Smooth muscle cell (in vitro differentiated cells): ENCODE data around the gene LAMB2. TPM values are rescaled to one million over a fixed set of nuclear protein-coding genes. Genes with fewer than 3 reads are reported as not detected.

Source experiments
- DNase-seq: peaks from one replicate; lab custom pipeline; 2025; ENCODE audit not compliant: unreplicated experiment; lab: John Stamatoyannopoulos, UW
- H2AFZ ChIP-seq: fragments of 200-600 bp; sonication (generic); 2 replicates; pipeline ENCODE4 v1.6.0; 2016; ENCODE audit warnings: antibody characterized with exemption, low read depth, mild to moderate bottlenecking
- H3F3A ChIP-seq: fragments of 200-600 bp; sonication (generic); 2 replicates; pipeline ENCODE4 v1.6.0; 2017; ENCODE audit warnings: antibody characterized with exemption, low read depth
- H3K27ac ChIP-seq: fragments of 200-600 bp; sonication (generic); 2 replicates; pipeline ENCODE4 v1.5.1; 2016; ENCODE audit warnings: low read depth, mild to moderate bottlenecking
- H3K27me3 ChIP-seq: fragments of 200-600 bp; sonication (generic); 2 replicates; pipeline ENCODE4 v1.6.1; 2016; ENCODE audit warnings: low read depth, mild to moderate bottlenecking
- H3K36me3 ChIP-seq: fragments of 200-600 bp; sonication (generic); 2 replicates; pipeline ENCODE4 v1.5.1; 2016; ENCODE audit warnings: low read depth
- H3K4me1 ChIP-seq: fragments of 200-600 bp; sonication (generic); 2 replicates; pipeline ENCODE4 v1.5.1; 2016; ENCODE audit warnings: low read depth
- H3K4me2 ChIP-seq: fragments of 200-600 bp; sonication (generic); 2 replicates; pipeline ENCODE4 v1.6.0; 2016; ENCODE audit warnings: mild to moderate bottlenecking
- H3K4me3 ChIP-seq: fragments of 200-600 bp; sonication (generic); 2 replicates; pipeline ENCODE4 v1.5.1; 2016; ENCODE audit warnings: mild to moderate bottlenecking
- H3K79me2 ChIP-seq: fragments of 200-600 bp; sonication (generic); 2 replicates; pipeline ENCODE4 v1.6.0; 2016; ENCODE audit warnings: low read depth, mild to moderate bottlenecking
- H3K9ac ChIP-seq: fragments of 200-600 bp; sonication (generic); 2 replicates; pipeline ENCODE4 v1.6.0; 2016; ENCODE audit warnings: low read depth
- H3K9me3 ChIP-seq: fragments of 200-600 bp; sonication (generic); replicated peaks from 2 replicates; pipeline ENCODE4 v1.5.1; 2016; ENCODE audit warnings: low read depth
- H4K20me1 ChIP-seq: fragments of 200-600 bp; sonication (generic); 2 replicates; pipeline ENCODE4 v1.6.0; 2016; ENCODE audit warnings: low read depth
- WGBS: methylation state at CpG from one replicate; pipeline ENCODE4 v1.1.7; 2016; ENCODE audit warnings: low lambda C conversion rate; 5-methylcytosine and 5-hydroxymethylcytosine counted together
- polyA plus RNA-seq: library from polyadenylated mRNA; unstranded; fragments of >200 nt; fragmentation: Nextera tagmentation; extraction: Ambion mirVana; gene quantifications from 2 replicates; pipeline ENCODE4 v1.2.1, GENCODE V29; 2016
- total RNA-seq: library from RNA; depleted of rRNA; stranded (reverse); fragments of >200 nt; gene quantifications from 2 replicates; pipeline ENCODE4 v1.2.3, GENCODE V29; 2014
- TF ChIP-seq, protein P1 (sequence below): fragments of 200-600 bp; sonication (generic); IDR thresholded peaks from 2 replicates; pipeline ENCODE4 v1.5.1; 2017; ENCODE audit warnings: borderline replicate concordance, mild to moderate bottlenecking, antibody characterized with exemption; ENCODE audit not compliant: insufficient read depth, poor library complexity, severe bottlenecking

Gene LAMB2
- total and polyA plus RNA-seq, 2 experiments from 2014 or later, result 456 to 503 TPM

DNA sequence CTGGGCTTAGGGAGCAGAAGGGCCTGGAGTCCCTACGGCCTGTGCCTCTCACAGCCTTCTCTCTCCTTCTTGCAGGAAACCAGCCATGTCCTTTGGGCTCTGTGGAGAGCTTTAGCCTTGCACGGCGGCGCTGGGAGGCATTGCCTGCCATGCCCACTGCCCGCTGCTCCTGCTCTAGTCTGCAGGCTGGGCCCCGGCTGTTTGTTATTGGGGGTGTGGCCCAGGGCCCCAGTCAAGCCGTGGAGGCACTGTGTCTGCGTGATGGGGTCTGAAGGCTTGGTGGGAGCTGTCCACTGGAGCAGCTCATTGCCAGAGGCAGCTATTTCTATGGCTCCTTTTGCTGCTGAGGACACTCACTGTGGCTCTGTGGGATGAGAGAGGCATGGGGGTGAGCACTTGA, 42.7 kb upstream of the LAMB2 start:
- Histone ChIP-seq H3F3A (no peaks in the 10 kb centered on the region), H3K4me3 (no peak overlapping the region), H3K4me1 (peaks cover 28% of the 10 kb centered on the region), H4K20me1 (no peaks in the 10 kb centered on the region), H3K27ac (no peak overlapping the region), H3K79me2 (peaks cover 23% of the 10 kb centered on the region), H3K4me2 (no peak overlapping the region), H3K9me3 (no peaks in the 10 kb centered on the region), H2AFZ (no peak overlapping the region), H3K9ac (no peak overlapping the region), H3K36me3 (no peaks in the 10 kb centered on the region), H3K27me3 (no peaks in the 10 kb centered on the region)
- 96% methylated on average over 8 of the region's 8 CpGs for WGBS
- TF ChIP-seq, protein P1, sequence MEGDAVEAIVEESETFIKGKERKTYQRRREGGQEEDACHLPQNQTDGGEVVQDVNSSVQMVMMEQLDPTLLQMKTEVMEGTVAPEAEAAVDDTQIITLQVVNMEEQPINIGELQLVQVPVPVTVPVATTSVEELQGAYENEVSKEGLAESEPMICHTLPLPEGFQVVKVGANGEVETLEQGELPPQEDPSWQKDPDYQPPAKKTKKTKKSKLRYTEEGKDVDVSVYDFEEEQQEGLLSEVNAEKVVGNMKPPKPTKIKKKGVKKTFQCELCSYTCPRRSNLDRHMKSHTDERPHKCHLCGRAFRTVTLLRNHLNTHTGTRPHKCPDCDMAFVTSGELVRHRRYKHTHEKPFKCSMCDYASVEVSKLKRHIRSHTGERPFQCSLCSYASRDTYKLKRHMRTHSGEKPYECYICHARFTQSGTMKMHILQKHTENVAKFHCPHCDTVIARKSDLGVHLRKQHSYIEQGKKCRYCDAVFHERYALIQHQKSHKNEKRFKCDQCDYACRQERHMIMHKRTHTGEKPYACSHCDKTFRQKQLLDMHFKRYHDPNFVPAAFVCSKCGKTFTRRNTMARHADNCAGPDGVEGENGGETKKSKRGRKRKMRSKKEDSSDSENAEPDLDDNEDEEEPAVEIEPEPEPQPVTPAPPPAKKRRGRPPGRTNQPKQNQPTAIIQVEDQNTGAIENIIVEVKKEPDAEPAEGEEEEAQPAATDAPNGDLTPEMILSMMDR, result no peak
- DNase-seq, result no peak

DNA sequence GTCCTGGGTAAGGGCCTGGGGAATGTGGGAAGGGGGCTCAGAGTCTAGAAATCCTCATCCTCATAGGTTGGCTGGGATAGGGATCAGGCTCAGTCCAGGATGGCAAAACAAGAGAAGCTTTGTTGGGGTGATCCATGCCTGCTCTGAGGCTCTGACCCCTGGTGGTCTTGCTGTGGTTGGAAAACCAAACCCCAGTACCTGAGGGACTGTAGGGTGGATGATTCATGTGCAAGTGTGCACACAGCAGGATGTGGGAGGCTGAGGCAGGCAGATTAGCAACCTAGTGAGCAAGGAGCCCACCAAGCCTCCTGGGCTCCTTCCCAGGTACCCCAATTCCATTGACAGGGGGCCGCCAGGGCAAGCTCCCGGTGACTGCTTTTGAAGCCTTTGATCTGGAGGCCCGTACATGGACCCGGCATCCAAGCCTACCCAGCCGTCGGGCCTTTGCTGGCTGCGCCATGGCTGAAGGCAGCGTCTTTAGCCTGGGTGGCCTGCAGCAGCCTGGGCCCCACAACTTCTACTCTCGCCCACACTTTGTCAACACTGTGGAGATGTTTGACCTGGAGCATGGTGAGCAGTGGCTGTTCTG, 41.6 kb upstream of the LAMB2 start:
- peak overlapping the region; percentile 54 for H3K27ac ChIP-seq

DNA sequence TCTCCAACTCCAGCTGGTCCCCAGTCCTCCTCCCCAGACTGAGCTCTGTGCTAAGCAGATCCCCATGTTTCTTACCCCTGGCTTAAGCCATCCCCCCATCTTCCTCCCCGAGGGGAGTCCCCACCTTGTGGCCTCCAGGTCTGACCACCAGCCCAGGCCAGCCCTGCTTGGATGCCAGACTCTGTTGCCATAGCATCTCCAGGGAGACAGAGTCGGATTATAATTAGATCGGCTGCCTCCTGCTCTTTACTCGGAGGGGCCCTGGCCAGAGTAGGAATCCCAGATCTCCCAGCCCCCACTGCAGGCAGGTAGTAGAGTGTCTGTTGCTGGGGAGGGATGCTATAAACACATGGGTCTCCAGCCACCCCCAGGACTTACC, 40.9 kb upstream of the LAMB2 start:
- no peak overlapping the region for H3K4me3 ChIP-seq
- 30% methylated on average over 4 of the region's 4 CpGs for WGBS
- TF ChIP-seq, protein P1, result no peak
- peak overlapping the region; percentile 63 for H3K9ac ChIP-seq
- H3K36me3 ChIP-seq, result no peaks in the 10 kb centered on the region
- peak overlapping the region; percentile 54 for H3K27ac ChIP-seq
- peaks cover 28% of the 10 kb centered on the region for H3K4me1 ChIP-seq
- DNase-seq, result no peak
- H3K79me2 ChIP-seq, result peaks cover 23% of the 10 kb centered on the region
- H3F3A ChIP-seq, result no peaks in the 10 kb centered on the region
- H2AFZ ChIP-seq, result no peak overlapping the region
- H4K20me1 ChIP-seq, result no peaks in the 10 kb centered on the region
- H3K27me3 ChIP-seq, result no peaks in the 10 kb centered on the region
- no peaks in the 10 kb centered on the region for H3K9me3 ChIP-seq
- peak overlapping the region; percentile 95 for H3K4me2 ChIP-seq

More for the DNA sequence above, 41.6 kb upstream of the LAMB2 start:
- DNase-seq, result no peak
- Histone ChIP-seq H2AFZ (no peak overlapping the region), H3K4me3 (no peak overlapping the region), H3K79me2 (peaks cover 23% of the 10 kb centered on the region), H3K4me2 (peak overlapping the region; percentile 95), H3K9me3 (no peaks in the 10 kb centered on the region), H4K20me1 (no peaks in the 10 kb centered on the region), H3F3A (no peaks in the 10 kb centered on the region), H3K27me3 (no peaks in the 10 kb centered on the region), H3K9ac (peak overlapping the region; percentile 63), H3K36me3 (no peaks in the 10 kb centered on the region), H3K4me1 (peaks cover 28% of the 10 kb centered on the region)
- TF ChIP-seq, protein P1, result no peak
- WGBS, result 99% methylated on average over 9 of the region's 9 CpGs
